HG03460 (cell line): ENCODE measurements around the gene UGGT1.

Source experiments
- ATAC-seq: cut with Tn5 transposase; IDR thresholded peaks from one replicate; pipeline ENCODE4 v1.9.1; 2021; ENCODE audit not compliant: unreplicated experiment

The UGGT1 gene

DNA sequence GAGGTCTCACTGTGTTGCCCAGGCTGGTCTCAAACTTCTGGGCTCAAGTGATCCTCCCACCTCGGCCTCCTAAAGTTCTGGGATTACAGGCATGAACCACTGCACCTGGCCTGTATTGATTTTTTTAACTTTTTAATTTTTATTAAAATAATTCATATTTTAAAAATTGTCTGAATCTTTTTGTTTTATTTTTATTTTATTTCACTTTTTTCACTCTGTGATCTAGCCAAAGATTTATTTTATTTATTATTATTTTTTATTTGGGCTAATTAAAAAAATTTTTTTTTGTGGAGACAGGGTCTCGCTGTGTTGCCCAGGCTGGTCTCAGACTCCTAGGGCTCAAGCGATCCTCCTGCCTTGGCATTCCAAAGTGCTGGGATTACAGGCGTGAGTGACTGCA lies 14.1 kb downstream of the UGGT1 start:
- ATAC-seq: no peak

- no peak for ATAC-seq
Observed at GRCh38 chr2:128108166-128108565, 17.2 kb downstream of the UGGT1 start.

DNA sequence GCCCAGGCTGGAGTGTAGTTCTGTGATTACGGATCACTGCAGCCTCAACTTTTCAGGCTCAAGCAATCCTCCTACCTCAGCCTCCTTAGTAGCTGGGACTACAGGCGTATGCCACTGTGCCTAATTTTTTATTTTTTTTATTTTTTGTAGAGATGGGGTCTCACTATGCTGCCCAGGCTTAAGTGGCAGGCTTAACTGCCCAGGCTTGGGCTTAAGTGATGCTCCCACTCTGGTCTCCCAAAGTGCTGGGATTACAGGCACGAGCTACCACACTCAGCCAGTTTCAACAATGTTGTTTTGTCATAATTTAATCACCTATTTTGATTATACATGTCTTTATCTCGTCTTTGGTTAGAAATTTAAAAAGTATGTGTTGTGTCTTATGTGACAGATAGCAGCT lies 18.2 kb downstream of the UGGT1 start:
- ATAC-seq: no peak

GRCh38 chr2:128115921-128116623 lies 25.1 kb downstream of the UGGT1 start:
- no peak for ATAC-seq

GRCh38 chr2:128134573-128134972 lies 43.6 kb downstream of the UGGT1 start:
- no peak for ATAC-seq

- no peak for ATAC-seq
Observed at GRCh38 chr2:128137094-128137616, 46.2 kb downstream of the UGGT1 start.

DNA sequence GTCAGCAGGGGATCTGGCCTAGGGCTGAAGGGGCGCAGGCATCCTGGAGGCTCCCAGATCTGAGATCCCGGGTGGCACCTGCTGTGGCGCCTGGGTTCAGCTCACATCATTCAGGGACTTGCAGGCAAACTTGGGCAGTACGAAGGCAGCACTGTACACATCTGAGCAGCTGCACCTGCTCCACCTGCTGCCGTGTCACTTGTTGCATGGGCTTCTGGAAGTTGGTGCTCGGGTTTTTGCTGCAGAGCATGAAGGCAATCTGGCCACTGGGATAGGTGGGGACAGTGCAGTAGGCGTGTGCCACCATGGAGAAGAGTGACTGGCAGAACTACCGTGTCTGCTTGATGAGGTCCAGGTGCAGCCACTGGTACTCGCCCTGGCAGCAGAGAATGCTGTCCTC lies 48.6 kb downstream of the UGGT1 start:
- ATAC-seq: no peak

GRCh38 chr2:128145651-128146050 lies 54.7 kb downstream of the UGGT1 start:
- no peak for ATAC-seq

- no peak for ATAC-seq
Observed at GRCh38 chr2:128153786-128154185, 62.8 kb downstream of the UGGT1 start.

GRCh38 chr2:128154225-128154624 lies 63.2 kb downstream of the UGGT1 start:
- ATAC-seq: no peak

GRCh38 chr2:128155970-128156369 lies 65.0 kb downstream of the UGGT1 start:
- no peak for ATAC-seq

GRCh38 chr2:128156812-128157211 lies 65.8 kb downstream of the UGGT1 start:
- ATAC-seq: no peak

- no peak for ATAC-seq
Observed at GRCh38 chr2:128157644-128158043, 66.6 kb downstream of the UGGT1 start.

GRCh38 chr2:128158176-128158575 lies 67.2 kb downstream of the UGGT1 start:
- ATAC-seq: no peak

DNA sequence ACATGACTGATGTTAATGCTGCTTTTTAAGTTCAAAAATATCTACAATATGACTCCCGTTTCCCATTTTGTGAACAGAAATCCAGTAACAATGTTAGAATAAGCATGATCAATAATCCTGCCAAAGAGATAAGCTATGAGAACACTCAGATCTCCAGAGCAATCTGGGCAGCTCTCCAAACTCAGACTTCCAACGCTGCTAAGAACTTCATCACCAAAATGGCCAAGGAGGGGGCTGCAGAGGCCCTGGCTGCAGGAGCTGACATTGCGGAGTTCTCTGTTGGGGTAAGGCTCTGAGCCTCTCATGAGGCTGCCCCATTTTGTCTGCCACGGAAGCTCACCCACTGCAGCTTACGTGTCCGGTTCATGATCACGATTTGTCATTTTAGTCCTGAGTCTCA lies 68.4 kb downstream of the UGGT1 start:
- no peak for ATAC-seq

DNA sequence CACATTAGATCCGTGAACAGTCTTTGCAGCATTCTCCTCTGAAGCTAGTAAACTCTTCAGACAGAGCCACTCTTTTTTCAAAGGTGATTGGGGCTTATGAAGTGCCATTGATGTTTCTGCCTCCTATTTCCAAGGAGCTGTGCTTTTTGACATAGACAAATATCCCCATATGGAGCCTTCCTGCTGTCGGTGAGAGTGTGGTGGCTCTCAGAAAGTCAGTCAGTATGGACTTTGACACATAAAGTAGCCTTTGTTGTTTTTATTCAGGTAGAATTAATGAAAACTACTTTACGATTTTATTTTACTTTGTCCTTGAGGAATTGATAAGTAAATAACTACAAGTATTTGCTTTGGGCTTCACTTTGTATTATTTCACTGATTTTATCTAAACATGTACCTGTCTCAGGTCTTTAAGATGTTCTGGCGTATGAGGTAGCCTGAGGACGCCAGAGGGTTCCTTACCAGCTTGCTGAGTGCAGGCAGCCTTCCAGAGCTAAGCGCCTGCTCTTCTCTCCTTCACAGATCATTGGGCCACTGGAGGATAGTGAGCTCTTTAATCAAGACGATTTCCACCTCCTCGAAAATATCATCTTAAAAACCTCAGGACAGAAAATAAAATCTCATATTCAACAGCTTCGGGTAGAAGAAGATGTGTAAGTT lies 69.7 kb downstream of the UGGT1 start:
- no peak for ATAC-seq

DNA sequence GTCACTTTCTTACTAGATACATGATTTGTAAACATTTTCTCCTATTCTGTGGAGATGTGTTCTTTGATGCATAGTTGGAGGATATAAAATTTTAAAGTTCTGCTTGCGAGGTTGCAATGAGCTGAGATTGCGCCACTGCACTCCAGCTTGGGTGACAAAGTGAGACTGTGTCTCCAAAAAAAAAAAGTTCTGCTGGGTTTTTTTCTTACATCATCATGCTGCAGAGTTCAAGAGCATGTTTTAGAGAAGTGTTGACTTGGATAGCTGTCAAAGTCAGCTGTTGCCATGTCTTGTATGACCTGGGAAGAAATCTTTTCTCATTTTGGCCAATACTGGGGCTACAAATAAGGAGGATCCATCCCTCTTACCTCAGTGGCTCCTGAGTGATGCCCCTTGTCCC lies 71.3 kb downstream of the UGGT1 start:
- ATAC-seq: no peak

DNA sequence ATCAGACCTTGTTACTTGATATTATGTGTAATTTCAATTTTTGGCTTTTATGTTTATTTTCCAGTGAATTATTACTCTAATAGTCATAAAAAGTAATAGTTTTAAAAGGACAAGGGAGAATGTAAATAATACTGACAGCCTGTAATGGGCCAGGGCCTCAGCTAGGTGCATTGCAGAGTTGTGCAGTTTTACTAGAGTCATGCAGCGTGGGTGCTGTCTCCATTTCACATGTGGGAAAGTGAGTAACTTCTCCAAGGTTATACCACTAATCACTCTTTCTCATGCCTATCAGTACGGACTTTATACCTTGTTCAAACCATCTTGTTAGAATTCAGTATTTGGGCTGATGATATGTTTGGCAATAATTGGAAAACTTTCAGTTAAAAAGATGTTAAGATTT lies 73.3 kb downstream of the UGGT1 start:
- no peak for ATAC-seq

- no peak for ATAC-seq
Observed at GRCh38 chr2:128166746-128167353, 75.8 kb downstream of the UGGT1 start.

- no peak for ATAC-seq
Observed at GRCh38 chr2:128169094-128169493, 78.1 kb downstream of the UGGT1 start.

DNA sequence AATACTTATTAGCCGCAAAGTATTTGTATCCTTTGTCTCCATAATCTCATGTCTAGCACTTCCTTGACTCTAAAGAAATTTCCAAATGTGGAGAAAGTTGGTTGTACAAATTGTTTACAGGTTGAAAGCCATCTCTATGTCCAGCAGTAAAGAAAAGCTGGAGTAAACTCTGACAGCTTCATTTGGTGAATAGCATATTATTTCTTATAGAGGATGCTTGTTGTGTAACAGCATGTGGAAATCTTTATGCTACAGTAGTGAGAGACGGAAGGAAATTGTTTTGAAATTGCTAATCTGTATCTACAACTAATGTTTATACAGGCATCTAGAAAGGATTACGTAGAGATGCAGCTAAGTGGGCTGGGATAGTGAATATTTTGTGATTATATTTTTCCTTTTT lies 78.5 kb downstream of the UGGT1 start:
- no peak for ATAC-seq
